Tibial nerve (tissue), 4 donors: ENCODE data around the gene AFF2. TPM values are rescaled to one million over a fixed set of nuclear protein-coding genes. Genes with fewer than 3 reads are reported as not detected.

Source experiments
- DNase-seq, 2 donors: peaks; one replicate each; pipeline ENCODE4 v3.0.0-alpha.2; 2019; ENCODE audit warnings: low spot score in 2 of 2
- H3K27ac ChIP-seq, 4 donors: fragments of 200-600 bp; sonication (generic) in 3 of 4; one replicate each; pipeline ENCODE4 v1.5.1; 2017 to 2019; ENCODE audit warnings: mild to moderate bottlenecking in 1 of 4
- H3K27me3 ChIP-seq, 2 donors: fragments of 200-600 bp; sonication (generic) in 1 of 2; one replicate each; pipeline versions ENCODE4 v1.5.1 to v1.6.0; 2017 to 2019
- H3K36me3 ChIP-seq, 3 donors: fragments of 200-600 bp; sonication (generic); one replicate each; pipeline ENCODE4 v1.5.1; 2018 to 2019
- H3K4me1 ChIP-seq, 4 donors: fragments of 200-600 bp; sonication (generic) in 3 of 4; one replicate each; pipeline ENCODE4 v1.5.1; 2017 to 2019
- H3K4me3 ChIP-seq, 4 donors: fragments of 200-600 bp; sonication (generic) in 3 of 4; one replicate each; pipeline ENCODE4 v1.5.1; 2017 to 2019; ENCODE audit warnings: mild to moderate bottlenecking in 1 of 4, moderate library complexity in 1 of 4
- H3K9me3 ChIP-seq, 4 donors: fragments of 200-600 bp; sonication (generic) in 3 of 4; one replicate each; pipeline ENCODE4 v1.5.1; 2017 to 2019
- EP300 ChIP-seq, 2 donors: sonication (generic); formaldehyde crosslinking; IDR thresholded peaks; one replicate each; pipeline ENCODE4 v1.6.1; 2017; ENCODE audit warnings: antibody characterized with exemption in 2 of 2, mild to moderate bottlenecking in 1 of 2
- POLR2A ChIP-seq, 2 donors: fragments of 450-650 bp; IDR thresholded peaks; one replicate each; pipeline ENCODE4 v1.6.1; 2017; ENCODE audit warnings: antibody characterized with exemption in 2 of 2, mild to moderate bottlenecking in 2 of 2, moderate library complexity in 2 of 2
- WGBS, 2 donors: methylation state at CpG; one replicate each; pipeline ENCODE4 v1.1.5; 2018; 5-methylcytosine and 5-hydroxymethylcytosine counted together
- total RNA-seq, 4 donors: library from RNA; depleted of rRNA; stranded (reverse); fragments of >200 nt; gene quantifications; one replicate each; pipeline ENCODE4 v1.1.0, GENCODE V29; 2016
- TF ChIP-seq, protein P1 (sequence below), 5 experiments: fragments of 200-600 bp in 3 of 5; fragments of 450-650 bp in 2 of 5; sonication (generic) in 3 of 5; IDR thresholded peaks; one replicate each; pipeline ENCODE4 v1.5.1; 2016 to 2019; ENCODE audit warnings: antibody characterized with exemption in 5 of 5, mild to moderate bottlenecking in 3 of 5, moderate library complexity in 2 of 5

The AFF2 gene
- total RNA-seq, 4 donors from 2014 or later = 13.2 to 20.3 (median 16.1) TPM

DNA sequence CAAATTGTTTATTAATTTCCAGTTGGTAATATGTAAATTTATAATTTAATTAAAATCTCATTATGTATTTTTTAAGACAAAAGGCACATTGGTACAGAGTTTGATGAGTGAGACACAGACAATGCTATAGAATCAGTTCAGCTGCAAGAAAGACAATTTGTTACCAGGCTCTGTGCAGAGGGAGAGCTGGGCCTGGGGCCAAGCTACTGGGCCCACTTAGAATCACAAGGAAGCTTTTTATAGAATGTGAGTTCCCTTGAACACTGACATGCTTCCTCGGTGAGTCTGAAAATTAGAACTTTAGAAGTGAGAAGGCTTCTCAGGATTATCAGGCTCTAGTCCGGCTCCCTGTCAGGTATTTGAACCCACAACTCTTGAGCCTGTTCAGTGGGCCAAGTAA lies 129.0 kb downstream of the AFF2 start:
- no peak for DNase-seq
- Histone ChIP-seq H3K27me3 (no peaks in the 10 kb centered on the region), H3K4me3 (no peak overlapping the region), H3K36me3 (no peaks in the 10 kb centered on the region), H3K4me1 (no peaks in the 10 kb centered on the region), H3K27ac (no peak overlapping the region), H3K9me3 (no peaks in the 10 kb centered on the region)
- TF ChIP-seq, protein P1, sequence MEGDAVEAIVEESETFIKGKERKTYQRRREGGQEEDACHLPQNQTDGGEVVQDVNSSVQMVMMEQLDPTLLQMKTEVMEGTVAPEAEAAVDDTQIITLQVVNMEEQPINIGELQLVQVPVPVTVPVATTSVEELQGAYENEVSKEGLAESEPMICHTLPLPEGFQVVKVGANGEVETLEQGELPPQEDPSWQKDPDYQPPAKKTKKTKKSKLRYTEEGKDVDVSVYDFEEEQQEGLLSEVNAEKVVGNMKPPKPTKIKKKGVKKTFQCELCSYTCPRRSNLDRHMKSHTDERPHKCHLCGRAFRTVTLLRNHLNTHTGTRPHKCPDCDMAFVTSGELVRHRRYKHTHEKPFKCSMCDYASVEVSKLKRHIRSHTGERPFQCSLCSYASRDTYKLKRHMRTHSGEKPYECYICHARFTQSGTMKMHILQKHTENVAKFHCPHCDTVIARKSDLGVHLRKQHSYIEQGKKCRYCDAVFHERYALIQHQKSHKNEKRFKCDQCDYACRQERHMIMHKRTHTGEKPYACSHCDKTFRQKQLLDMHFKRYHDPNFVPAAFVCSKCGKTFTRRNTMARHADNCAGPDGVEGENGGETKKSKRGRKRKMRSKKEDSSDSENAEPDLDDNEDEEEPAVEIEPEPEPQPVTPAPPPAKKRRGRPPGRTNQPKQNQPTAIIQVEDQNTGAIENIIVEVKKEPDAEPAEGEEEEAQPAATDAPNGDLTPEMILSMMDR (IDR thresholded peaks at IDR 0.05) = no peak
- TF ChIP-seq EP300 (IDR thresholded peaks at IDR 0.05) (no peak), POLR2A (IDR thresholded peaks at IDR 0.05) (no peak)
- 53 to 64% methylated on average over 2 of the region's 2 CpGs for WGBS, 2 donors

DNA sequence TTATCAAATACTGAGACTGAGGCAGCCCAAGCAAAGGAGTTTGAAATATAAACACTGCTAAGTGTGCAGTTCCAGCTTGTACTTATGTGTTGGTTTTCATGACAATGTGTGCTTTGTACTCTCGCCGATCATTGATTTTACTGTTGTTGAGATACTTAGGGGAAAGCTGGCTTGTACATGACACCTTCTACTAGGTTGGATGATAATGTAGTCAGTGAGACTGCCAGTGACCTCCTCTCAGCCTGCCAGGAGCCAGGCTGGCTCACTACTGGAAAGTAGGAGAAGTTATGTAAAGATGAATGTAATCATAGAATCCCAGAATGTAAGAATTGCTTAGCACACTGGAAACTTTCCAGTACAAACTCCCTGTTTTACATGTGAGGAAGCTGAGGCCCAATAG lies 132.0 kb downstream of the AFF2 start:
- no peak for TF ChIP-seq POLR2A (IDR thresholded peaks at IDR 0.05)
- TF ChIP-seq, protein P1 (IDR thresholded peaks at IDR 0.05) = no peak
- no peak for TF ChIP-seq EP300 (IDR thresholded peaks at IDR 0.05)
- 33 to 58% methylated on average over 2 of the region's 2 CpGs for WGBS, 2 donors
- H3K27me3 ChIP-seq = no peaks in the 10 kb centered on the region
- no peaks in the 10 kb centered on the region for H3K4me1 ChIP-seq
- H3K36me3 ChIP-seq = no peaks in the 10 kb centered on the region
- H3K4me3 ChIP-seq = no peak overlapping the region
- DNase-seq = no peak
- H3K9me3 ChIP-seq = no peaks in the 10 kb centered on the region
- H3K27ac ChIP-seq = no peak overlapping the region

DNA sequence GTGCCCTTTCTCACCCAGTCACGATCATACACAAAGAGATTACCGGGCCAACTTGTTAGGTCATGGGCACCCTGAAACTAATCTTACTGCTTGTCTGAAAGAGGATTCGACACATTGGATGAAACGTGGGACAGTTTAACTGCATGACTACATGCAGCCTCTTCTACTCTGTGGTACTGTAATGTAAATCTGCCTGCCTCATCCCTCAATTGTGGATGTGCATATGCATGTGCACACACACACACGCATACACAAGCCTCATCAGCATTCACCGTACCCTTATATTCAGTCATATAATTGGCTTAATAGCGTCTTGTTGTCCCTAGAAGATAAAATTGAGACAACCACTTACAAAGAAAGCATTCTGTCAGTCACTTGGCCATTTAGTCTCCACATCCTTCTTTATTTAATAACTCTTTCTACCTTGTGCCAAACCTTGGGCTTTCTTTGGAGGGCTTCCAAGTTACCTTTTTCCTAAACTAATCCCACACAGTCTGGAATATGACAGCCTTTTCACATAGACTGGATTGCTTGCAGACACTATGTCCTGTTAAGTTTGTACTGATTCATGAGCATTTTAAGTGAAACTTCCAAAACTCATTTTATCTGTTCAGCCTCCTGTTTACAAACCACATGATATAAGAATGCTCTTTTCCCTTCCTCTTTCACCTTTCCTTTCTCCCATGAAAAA lies 132.9 kb downstream of the AFF2 start:
- no peak for DNase-seq
- Histone ChIP-seq H3K4me1 (no peaks in the 10 kb centered on the region), H3K4me3 (no peak overlapping the region), H3K27ac (no peak overlapping the region), H3K27me3 (no peaks in the 10 kb centered on the region), H3K9me3 (no peaks in the 10 kb centered on the region), H3K36me3 (no peaks in the 10 kb centered on the region)
- TF ChIP-seq POLR2A (IDR thresholded peaks at IDR 0.05) (no peak), EP300 (IDR thresholded peaks at IDR 0.05) (no peak)
- TF ChIP-seq, protein P1 (IDR thresholded peaks at IDR 0.05) = no peak
- 67 to 77% methylated on average over 7 of the region's 7 CpGs for WGBS, 2 donors

DNA sequence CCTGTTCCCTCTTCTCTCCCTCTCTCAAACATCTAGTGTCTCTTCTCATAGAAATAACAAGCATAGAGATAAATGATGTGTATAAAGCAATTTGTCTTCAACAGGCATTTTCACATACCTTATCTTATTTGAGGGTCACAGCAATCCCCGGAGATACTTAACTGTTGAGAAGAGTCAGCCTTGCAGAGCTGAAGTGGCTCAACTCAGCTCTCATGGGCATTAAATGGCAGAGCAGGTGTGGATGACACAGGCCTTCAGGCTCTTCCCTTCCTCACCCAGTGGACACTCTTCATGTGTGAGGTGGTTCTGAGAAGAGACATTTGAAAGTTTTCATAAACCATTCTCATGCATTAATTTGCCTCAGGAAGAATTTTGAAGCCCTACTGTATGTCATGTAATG lies 134.2 kb downstream of the AFF2 start:
- Histone ChIP-seq H3K9me3 (no peaks in the 10 kb centered on the region), H3K27me3 (no peaks in the 10 kb centered on the region), H3K27ac (no peak overlapping the region), H3K36me3 (no peaks in the 10 kb centered on the region), H3K4me3 (no peak overlapping the region), H3K4me1 (no peaks in the 10 kb centered on the region)
- TF ChIP-seq, protein P1 (IDR thresholded peaks at IDR 0.05) = no peak
- TF ChIP-seq EP300 (IDR thresholded peaks at IDR 0.05) (no peak), POLR2A (IDR thresholded peaks at IDR 0.05) (no peak)
- 96 to 100% methylated on average over 1 of the region's 1 CpG for WGBS, 2 donors
- no peak for DNase-seq

DNA sequence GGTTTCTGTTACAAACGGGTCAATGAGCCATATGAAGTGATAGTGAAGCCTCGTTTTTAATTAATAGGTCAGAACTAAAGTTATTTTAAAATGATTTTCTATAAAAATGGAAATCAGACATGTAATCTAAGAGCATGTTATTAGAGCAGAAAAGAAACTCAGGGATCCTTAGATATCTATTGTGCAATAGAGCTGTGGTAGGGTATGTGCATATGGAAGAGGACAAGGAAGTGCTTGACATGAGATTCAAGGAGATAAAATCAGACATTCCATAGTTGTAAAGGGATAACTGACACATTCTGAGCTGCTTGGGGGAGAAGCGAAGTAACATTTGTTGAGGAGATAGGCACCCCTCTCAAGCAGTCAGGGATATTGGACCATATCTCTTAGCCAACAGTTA lies 143.0 kb downstream of the AFF2 start:
- WGBS, 2 donors = 65 to 97% methylated on average over 3 of the region's 3 CpGs
- Histone ChIP-seq H3K27ac (no peak overlapping the region), H3K36me3 (no peaks in the 10 kb centered on the region), H3K9me3 (no peaks in the 10 kb centered on the region), H3K4me3 (no peak overlapping the region), H3K4me1 (no peaks in the 10 kb centered on the region), H3K27me3 (no peaks in the 10 kb centered on the region)
- DNase-seq = no peak
- TF ChIP-seq EP300 (IDR thresholded peaks at IDR 0.05) (no peak), POLR2A (IDR thresholded peaks at IDR 0.05) (no peak)
- TF ChIP-seq, protein P1 (IDR thresholded peaks at IDR 0.05) = no peak
